Ammon's horn (tissue), 1 donor: ENCODE data around the gene FAM170B.

Experiments
- DNase-seq: peaks from one replicate; pipeline ENCODE4 v3.0.0-alpha.2; 2016; ENCODE audit warnings: low spot score

The FAM170B gene

DNA sequence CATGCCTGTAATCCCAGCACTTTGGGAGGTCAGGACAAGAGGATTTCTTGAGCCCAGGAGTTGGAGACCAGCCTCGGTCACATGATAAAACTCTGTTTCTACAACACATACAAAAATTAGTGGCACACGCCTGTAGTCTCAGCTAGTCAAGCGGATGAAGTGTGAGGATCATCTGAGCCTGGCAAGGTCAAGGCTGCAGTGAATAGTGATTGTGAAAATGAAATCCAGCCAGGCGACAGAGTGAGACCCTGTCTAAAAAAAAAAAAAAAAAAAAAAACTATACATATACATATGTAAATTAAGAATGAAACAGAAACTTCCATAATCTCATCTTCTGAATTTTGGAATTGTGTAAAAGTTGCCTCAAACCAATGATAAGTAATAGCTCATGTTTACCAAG, 18.2 kb upstream of the FAM170B start:
- no peak for DNase-seq

DNA sequence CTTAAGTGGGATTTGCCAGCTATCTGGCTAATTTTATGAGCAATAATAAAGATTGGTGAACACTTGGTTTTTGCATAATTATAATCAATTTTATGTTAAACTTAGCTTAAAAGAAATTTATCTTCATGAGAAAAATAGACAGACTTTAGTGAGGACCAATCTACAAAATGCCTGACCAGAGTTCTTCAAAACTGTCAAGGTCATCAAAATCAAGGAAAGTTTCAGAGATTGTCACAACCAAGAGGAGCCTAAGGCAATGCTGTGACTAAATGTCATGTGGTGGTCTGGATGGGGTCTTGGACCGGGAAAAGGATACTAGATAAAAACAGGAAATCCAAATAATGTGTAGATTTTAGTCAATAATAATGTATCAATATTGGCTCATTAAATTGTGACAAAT, 17.7 kb upstream of the FAM170B start:
- no peak for DNase-seq

DNA sequence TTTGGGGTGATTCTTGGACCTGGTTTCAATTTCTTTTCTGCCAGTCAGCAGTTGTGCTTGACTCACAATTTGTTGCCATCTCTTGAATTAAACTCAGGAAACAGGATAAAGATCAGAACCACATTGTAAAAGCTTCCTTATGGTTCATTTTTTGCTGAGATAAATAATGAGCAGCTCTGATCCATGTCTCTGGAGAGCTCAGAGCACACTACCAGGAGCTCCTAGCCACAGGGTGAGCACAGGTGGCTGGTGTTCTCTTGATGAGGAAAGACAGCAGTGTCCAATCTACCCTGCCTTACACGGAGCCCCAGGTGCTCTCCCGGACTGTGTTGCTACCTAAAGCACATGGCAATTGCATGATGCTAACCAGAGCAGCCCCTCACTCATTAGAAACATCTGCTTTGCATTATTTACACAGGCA, 17.2 kb upstream of the FAM170B start:
- no peak for DNase-seq

DNA sequence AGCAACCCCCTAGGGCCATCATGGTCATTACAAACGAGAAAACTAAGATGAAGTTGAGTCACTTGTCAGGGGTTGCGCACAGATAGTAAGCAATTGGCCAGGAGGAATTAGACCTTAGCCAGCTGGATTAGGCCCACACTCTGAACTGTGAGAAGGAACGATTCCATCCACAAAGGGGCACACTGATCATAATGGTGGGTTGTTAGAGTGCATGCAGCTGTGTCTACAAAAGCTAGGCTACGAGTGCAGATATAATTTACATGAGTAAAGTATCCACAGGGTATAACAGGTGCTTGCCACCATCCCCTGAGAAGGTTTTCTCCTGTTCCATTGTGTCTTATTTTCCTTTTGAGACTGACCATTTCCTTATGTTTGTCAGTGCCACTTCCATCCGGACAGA, 16.6 kb upstream of the FAM170B start:
- no peak for DNase-seq

DNA sequence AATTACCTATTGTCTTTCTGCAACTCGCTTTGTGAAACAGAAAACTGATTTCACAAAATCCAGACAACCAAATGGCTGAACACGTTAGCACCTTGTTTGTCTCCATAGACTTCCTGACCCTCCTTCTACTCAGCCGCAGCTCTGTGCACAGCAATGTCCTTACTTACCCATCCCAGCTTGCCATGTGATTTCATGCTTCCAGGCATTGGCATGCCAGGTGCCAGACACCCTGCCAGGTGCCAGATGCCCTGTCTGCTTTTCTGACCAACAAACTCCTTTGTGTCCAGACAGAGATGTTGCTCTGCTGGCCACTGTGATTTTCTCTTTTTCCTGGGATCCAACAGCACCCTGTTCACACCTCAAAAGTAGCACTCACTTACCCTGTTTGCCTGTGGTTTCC, 16.1 kb upstream of the FAM170B start:
- DNase-seq = no peak

DNA sequence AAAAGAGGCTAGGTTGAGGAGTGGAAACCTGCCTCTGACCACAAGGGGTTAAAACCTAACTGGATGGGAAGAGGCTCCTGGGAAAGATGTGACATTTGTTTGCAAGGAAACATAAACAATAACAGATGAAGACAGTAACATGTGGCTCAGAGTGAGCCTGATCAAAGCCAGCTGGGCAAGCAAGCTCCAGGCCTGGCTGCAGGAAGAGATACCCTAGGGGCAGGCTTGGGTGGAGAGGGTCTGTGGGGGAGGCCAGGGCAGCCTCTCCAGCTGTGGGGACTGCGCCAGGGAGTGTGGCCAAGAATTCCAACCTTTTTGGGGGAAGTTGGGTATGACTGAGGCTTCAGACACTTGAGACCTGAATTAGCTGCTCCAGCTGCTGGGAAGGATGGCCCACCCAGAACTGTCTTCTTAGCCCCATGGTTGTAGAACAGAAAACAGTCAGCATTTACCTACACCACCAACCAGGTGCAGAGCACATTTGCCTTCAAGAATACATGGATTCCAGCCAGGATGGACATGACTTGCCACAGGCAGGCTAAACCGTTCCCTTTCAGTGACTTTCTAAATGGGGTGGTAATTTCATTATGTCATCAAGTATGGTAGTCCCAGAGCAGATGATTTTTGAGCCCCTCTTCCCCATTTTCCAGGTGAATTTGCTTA, 10.4 kb upstream of the FAM170B start:
- DNase-seq = no peak

DNA sequence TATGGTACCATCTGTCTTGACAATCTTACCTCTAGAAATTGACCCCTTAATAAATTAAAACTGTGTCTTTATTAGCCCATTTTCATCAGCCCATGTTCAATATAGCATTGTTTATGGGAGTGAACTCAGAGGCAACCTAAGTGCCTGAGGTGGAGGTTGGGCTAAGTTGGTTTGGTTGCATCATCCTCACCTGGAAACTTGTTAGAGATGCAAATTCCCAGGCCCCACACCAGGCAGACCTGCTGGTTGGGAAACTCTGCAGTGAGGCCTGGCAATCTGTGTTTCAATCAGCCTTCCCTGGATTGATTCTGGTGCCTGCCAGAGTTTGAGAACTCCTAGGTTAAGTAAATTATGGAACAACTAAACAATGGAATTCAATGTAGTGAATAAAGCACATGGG, 9.4 kb upstream of the FAM170B start:
- no peak for DNase-seq

DNA sequence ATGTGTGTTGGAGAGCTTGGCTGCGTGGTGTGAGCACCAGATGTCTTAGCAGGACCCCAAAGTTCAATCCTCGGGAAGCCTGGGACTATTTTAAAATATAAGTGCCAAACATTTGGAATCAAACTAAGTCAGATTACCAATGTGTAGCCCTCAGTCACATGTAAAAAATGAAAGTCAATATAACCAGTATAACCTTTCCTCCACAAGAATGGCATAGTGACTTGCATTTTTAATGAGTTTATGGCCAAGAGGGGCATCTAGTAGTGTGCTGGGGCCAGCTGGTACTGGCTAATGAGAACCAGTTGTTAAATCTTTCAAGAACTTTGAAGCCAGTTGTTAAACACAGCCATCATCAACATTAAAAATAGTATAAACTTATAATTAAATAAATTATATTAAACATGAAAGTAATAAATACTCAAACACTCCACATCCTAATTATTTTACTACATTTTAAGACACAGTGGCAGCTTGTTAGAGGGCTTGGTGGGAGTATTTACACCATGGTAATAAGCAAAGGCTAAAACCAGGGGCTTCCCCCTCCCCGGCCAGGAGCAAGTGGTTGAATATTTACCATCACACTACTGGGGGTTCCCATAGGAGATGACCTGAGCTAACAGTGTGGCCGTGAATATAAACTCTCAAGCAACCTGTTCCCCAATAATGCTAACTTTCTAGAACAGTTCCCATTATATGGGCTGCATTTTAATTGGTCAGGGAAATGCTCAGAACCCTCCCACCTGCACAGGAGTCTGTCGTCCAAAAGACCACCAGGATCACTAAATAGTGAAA, 7.9 kb upstream of the FAM170B start:
- no peak for DNase-seq

DNA sequence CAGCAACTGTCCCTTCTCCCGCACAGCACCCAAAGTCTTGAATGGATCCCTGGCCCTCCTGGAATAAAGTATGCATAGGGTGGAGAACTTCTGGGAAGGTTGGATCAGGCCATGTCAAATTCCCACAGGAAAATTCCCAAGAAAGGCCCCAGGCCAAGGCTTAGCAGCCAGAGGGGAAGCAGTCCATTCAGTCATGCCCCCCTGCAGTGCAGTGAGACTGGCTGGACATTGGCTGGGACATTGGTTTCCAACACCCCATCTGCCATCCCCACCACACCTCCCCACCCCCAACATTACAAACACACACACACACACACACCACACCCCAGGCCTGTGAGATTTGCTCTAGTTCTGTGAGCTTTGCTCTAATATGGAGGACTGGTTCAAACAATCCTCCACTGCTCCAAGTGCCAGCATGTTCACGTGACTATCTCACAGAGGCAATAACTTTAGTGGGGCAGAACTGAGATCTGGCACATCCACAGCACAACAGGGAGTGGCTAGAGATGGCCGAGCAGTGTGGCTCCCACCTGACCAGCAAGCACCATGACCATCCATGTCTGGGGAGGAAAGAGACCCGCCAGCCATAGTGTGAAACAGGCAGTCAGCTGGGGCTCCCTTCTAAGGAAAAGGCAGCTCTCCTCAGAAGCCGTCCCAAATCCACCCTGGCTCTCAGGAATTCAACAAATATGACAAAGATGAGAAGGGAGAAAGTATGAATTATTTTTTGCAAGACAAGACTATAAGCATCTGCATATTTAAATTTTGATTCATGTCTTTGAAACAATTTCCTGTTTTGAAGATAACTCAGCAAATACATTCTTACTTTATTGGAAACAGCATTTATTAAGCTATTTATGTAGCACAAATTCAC, 6.7 kb upstream of the FAM170B start:
- DNase-seq = no peak

DNA sequence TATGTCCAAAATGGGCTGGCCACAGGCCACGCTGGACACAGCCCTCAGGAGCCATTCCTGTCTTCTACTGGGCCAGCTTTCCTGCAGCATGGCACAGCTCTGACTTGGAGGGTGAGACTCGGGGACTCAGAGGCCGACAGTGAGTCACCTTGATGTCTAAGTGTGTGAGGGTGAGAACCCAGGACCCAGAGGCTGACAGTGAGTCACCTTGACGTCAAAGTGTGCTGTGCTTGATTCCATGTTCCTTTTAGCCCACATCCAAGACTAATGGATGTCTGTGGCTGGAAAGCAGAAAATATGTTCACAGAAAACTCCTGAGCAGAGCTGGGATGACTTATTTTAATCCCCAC, 6.0 kb upstream of the FAM170B start:
- no peak for DNase-seq

DNA sequence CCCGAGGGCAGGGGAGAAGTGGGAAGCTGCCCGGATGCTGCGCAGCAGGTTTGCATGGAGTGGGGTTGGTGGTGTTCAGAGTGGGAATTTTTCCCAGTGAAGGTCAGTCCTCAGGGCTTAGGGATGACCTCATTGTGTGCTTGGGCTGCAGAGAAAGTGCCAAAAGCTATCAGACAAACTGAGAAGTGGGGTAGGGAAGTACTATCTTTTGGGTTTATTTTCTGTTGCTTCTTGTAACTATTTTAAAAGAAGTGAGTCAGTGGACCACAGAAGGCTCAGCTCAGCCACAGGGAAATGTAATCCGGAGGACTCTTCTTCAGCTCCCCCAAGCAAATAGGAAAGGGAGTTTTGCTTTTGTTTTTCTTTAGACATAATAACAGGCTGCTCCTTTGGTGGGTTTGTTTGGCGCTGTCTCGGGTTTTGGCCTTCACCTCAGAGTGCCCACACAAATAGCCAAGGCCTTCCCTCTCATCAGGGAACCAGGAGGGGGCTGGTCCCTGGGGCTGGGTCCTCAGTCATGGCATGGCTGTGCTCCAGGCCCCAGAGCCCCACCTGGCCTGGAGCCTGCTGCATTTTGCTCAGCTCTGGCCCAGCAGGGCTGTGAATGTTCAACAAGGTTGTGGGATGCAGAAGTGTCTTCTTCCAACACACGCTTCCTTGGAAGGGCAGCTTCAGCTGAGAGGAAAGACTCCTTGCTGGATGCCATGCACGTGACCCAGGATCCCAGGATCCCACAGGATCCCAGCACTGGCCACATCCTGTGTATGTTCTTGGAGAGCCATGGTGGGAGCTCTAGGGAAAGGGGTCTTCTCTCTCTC, 5.4 kb upstream of the FAM170B start:
- peak; percentile 16 for DNase-seq

DNA sequence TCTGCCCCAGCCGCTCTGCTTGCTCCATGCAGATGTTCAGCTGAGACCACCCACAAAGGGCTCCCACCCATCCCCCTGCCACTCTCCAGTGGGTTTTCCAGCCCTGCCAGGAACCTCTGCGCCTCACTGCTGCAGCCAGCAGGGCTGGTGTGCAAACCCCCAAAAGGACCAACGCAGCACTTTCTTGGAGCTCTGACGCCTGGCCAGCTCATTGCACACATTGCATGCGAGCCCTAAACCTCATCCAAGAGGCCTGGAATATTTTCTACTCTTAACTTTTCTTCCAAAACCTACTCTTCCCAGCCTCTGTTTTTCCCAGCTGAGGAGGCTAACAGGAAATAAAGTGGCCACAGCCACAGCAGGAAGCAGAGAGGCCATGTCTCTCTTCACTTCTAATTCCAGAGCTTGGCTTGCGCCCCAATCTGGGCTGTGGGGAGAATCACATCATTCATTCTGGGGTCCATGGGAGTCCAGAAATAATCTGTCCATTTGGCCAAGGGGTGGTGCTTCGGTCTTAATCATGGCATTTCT, 4.6 kb upstream of the FAM170B start:
- no peak for DNase-seq

DNA sequence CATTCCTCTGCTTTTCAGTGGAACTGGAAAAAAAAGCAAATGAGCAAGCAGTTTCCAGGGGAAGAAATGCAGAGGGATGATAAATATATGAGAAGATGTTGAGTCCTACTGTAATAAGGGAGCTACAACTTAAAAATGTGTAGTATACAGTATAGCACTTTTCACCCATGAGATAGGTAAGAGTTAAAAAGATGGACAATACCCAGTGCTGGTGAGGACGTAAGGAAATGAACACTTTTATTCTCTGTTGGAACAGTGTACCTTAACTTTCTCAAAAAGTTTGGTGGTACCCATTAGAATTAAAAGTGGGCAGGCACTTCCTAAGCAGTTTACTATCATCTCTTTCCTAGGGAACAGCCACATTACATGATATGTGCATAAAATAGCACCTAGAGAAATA, 2.7 kb upstream of the FAM170B start:
- no peak for DNase-seq

DNA sequence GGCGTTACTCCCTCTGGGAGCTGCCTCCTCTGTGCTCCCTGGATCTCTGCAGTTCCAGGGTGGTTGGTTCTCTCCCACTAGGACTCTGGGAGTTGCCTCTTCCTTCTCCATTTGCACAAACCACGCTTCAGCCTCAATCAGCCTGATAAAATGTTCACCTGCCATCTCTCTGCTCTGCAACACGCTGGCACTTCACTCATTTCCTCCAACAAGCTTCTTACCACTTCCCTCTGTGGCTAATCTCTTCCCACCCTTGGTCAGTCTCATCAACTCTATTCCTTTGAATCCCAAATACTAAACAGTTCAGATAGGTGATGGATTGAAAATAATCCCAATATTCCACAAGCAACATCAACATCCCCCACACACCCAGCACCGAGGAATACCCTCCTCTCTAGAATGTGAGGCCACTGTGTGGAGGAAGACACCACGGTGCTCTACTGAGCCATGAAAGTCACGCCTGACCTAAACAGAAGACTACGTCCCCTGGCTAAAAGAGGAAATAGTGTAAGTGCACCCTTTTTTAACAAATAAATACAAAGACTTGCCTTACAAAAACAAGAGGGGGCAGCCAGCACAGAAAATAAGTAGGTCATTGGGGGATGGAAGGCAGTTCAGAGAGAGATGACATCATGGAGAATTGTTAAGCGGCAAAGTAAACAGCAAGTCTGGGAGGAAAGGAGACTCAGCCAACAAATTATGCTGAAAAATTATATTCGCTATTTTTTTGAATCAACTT, 1.9 kb upstream of the FAM170B start:
- DNase-seq = no peak

DNA sequence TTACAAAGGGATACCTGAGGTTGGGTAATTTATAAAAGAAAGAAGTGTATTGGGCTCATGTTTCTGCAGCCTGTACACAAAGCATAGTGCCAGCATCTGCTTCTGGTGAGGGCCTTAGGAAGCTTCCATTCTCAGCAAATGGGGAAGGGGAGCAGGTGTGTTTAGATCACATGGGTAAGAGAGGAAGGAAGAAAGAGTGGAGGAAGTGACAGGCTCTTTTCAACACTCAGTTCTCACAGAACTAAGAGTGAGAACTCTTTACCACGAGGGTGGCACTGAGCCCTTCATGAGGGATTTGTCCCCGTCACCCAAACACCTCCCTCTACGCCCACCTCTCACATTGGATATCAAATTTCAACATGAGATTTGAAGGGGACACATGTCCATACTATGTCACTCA, 506 bp upstream of the FAM170B start:
- no peak for DNase-seq

DNA sequence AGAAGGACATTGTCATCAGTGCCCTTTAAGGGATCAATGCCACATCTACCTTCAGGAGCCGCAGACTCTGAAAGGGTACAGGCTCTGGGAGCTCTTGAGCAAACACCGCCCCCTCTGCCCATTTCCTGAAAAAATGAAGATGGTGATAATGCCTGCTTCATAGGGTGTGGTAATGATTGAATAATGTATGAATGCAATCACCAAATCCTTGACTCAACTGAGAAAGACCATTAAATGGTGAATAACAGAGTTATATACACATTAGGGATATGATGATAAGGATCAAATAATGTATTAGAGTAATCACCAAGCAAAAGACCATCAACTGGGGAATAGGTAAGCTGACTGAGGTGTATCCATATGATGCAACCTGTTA, 1.5 kb downstream of the FAM170B start:
- DNase-seq = no peak

DNA sequence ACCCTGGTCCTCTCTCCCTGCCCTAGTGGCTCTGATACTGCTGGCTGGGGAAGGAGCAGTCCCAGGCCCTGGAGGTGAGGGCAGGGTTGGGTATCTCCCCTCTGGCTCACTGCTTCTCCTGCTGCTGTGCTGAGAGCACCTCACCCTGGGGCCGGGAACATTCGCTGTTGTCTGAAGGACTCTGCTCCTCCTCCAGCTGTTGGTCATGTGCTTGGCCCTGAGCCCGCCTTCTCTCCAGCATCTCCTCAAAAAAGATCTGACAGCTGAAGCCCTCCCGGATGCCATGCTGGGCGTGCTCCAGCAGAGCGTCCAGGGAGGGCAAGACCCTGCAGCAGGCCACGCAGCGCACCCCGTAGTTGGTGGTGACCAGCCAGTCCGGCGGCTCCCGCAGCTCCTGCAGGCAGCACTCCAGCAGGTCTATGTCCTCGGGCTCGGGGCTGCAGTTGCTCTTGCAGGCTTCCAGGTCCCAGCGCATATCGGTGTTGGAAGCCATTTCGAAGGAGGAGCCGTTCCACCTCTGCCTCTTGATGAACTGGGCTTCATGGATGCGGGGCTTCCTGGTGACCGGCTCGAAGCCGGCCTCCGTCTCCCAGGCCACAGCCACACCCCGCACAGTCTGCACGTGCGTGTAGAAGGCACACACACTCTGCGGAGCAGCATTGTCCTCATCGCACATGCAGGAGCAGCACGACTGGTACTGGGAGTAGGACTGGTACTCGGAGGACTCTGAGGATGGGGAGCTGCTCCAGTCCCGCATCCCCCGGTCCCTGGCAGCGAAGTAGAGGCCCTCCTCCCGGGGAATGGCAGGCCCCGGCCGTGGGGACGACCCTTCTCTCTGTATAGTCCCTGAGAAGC, 2.1 kb downstream of the FAM170B start:
- DNase-seq = no peak

DNA sequence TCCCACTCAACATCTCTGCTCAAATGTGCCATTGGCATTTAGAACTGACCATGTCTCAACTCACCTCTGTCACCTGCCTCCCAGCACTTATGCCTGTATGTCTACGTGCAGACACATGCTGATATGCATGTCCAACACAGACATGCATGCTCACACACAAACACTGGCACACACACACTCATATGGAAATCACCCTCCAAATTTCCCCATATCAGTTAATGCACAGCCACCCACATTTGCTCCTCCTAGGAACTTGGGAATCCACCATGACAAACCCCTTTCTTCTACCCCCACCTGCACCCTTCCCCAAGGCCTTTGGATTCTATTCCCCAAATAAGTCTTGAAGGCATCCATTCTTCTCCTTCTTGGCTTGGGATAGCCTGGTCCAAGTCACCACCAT, 4.4 kb downstream of the FAM170B start:
- no peak for DNase-seq

DNA sequence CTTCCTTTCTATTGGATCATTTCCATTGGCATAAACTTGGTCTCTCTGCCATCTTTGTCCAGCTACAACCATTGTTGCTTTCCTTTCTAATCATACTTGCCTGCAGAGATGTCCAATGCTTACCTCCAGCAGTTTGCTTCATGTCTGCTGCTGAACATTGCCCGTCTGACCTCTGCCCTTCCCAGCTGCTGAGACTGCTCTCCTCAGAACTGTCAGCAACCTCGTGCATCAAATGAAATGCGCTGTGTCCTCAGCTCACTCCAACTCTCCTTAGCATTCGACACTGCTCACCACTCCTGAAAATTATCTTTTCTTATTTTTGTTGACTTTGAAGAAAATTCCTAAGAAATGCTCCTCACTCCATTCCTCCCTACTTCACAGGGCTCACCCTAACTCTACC, 5.0 kb downstream of the FAM170B start:
- no peak for DNase-seq
